Left renal pelvis (tissue), 4 donors: Measurements from ENCODE around the gene TBC1D1. TPM values are rescaled to one million over a fixed set of nuclear protein-coding genes. Genes with fewer than 3 reads are reported as not detected.

Source experiments
- DNase-seq, 4 donors: peaks; one replicate each; pipeline ENCODE4 v3.0.0-alpha.2; 2013; ENCODE audit warnings: low read depth in 4 of 4, low spot score in 3 of 4
- polyA plus RNA-seq, 4 donors: library from polyadenylated mRNA; unstranded; fragments of 120-200 nt; gene quantifications; one replicate each; pipeline ENCODE4 v1.2.1, GENCODE V29; 2013; ENCODE audit not compliant: insufficient read length in 4 of 4

The TBC1D1 gene
- polyA plus RNA-seq, 4 donors = 48.5 to 194 (median 183) TPM

DNA sequence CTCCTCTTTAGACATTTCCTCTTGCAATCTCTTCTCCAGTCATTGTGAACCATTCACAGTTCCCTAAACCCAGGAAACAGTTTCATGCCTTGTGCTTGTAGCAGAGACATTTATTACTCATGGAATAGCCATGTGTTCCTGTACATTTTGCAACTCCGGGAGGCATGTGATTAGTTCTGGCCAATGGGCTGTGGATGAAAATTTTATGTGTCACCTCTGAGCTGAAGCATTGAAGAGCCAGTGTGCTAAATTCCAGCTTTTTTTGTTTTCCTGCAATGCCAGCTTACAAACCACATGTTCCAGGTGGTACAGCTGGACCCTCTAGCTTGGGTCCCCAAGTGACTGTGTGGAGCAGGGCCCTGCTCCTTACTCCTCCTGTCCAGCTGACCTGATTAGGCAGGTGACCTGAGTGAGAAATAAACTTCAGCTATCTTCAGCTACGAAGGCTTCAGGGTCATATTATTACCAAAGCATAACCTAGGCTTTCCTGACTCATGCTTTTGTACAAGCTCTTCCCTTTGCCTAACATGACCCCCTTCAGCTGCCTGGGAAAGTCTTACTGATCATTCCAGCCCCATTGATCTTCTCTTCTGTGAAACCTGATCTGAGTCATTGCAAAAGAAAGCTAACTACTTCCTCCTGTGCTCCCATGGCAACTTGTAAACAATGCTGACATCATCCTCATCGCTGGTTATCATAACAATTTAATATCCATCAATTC is 269.8 kb downstream of the TBC1D1 start:
- no peak for DNase-seq

DNA sequence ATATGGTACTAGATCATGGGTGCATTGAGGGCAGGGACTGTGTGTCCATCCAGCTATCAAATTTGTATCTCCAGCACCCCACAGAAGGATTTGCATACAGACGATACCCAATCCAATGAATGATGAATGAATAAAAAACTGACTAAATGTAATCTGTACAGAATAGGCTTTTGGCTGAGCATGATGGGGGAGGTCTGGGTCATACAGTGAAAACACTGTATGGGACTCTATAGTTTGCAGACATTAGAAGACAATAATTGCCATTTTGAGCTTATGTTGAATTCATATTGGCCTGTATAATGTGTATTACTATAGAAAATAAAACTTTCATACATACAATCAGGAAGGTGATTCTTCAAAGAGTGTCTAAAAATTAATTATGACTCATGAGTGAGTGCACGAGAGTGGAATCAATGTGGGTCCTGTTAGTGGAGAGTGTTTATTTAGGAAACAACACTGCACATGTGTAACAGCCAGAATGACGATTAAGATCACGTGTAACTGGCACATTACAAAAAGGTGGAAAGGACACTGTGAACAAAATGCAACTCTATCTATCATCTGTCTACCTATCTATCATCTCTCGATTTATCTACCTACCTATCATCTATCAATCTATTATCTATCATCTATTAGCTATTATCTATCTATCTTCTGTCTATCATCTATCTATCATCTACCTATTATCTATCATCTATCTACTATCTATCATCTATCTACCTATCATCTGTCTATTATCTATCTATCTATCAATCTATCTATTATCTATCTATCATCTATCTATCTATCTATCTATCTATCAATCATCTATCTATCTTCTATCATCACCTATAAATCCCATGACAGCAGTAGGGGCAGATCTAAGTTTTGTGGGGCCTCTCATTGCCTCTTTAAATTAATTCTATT is 270.6 kb downstream of the TBC1D1 start:
- DNase-seq = no peak

- no peak for DNase-seq
Measured at GRCh38 chr4:38162240-38162784, 271.4 kb downstream of the TBC1D1 start.

GRCh38 chr4:38163216-38164006 is 272.5 kb downstream of the TBC1D1 start:
- DNase-seq = no peak

DNA sequence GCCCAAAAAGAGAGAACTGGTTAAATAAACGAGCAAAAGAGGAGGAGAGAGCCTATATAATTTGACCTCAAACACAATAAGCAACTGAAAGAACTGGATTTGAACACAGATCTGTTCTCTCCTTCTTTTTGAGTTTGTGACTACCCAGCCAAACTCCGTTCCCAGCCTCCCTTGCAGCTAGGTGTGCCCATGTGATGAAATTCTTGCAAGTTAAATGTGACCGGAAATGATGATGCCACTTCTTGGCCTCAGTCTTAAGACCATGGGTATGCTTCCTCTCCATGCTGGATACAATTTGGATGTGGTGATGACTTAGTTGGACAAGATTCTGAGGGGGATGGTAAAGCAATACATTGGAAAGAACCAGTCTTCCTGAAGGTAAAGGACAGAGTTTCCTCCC is 273.5 kb downstream of the TBC1D1 start:
- no peak for DNase-seq

DNA sequence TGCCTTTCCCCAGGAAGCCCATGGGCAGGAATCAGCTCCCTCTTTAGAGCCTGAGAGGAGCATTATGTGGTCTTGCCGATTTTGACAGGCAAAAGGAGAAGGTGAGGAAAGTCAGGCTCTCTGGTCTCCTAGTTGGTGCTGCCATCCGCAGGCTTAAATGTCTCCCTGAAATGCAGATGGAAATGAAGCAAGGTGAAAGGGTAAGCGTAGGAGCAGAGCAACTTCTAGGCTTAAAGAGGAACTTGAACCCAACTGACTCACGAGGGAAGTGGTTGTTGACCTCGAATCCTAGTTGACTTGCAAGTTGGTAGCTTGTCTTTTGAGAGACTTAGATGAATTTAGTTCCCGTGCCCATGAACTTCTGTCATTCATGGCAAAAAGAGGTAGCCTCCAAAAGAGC is 275.2 kb downstream of the TBC1D1 start:
- DNase-seq = no peak

- no peak for DNase-seq
Measured at GRCh38 chr4:38166768-38167167, 275.9 kb downstream of the TBC1D1 start.

DNA sequence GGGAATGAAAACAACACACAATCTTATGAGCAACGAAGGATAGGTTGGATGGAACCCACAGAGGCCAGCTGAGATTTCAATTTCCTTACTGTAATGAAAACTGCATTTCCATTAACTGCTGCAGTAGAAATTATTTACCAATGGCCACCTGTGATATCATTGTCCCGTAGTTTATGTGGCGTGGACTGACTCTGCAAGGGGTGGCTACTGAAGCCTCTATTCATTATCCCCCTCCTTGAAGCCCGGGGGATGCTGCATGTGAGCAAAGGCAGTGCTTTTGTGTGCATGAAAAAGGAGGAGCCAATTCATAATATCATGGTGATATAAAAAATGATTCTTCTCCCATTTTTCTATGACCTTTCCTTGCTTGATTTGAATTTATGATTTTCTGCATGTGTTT is 277.1 kb downstream of the TBC1D1 start:
- no peak for DNase-seq

DNA sequence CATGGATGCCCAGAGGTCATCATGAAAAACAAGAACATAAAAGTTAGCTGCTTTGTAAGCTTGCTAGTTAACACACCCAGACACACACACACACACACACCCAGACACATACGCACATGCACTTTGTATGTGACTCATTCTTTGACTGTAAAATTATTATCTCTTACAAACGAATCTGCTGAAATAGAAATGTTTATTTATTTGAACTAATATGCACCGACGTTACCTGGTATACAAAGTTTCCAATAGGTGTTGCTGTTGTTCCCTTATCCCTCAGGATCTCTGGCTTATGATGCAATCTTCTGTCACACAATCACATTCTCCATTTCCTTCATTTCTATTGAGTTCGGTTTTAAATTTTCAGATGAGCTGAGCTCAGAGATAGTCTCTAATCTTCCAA is 278.6 kb downstream of the TBC1D1 start:
- no peak for DNase-seq

GRCh38 chr4:38170338-38171169 is 279.7 kb downstream of the TBC1D1 start:
- DNase-seq = no peak

- no peak for DNase-seq
Measured at GRCh38 chr4:38172078-38172477, 281.2 kb downstream of the TBC1D1 start.

DNA sequence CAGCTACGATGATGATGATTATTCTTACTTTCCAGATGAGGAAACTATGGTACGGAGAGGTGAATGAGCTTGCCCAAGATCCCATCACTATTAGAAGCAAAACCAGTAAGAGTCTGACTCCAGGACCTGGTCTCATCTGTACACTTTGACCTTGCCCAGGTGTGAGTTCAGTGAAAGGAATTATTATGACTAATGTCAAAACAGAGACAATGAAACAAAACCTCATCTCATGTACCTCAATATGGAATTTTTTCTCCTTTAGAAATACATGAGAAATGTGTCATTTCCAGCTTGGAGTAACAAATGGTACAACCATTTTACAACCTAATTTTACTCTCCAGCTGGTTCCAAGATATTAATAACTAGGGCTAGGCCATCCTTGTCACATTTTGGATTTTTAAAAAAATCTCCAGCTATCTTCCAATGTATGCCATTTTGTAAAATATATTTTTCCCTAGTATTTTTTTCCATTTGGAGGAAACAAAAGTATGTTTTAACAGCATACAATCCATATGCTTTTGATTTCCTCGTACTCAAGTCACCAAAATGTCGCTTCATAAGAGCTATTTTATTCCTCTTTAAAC is 283.1 kb downstream of the TBC1D1 start:
- DNase-seq = no peak

GRCh38 chr4:38174801-38175200 is 283.9 kb downstream of the TBC1D1 start:
- peak in 1 of 4 donors; percentile 35 for DNase-seq

GRCh38 chr4:38176165-38176564 is 285.3 kb downstream of the TBC1D1 start:
- no peak for DNase-seq

GRCh38 chr4:38177035-38177546 is 286.2 kb downstream of the TBC1D1 start:
- DNase-seq = no peak

- no peak for DNase-seq
Measured at GRCh38 chr4:38177641-38178391, 286.9 kb downstream of the TBC1D1 start.

DNA sequence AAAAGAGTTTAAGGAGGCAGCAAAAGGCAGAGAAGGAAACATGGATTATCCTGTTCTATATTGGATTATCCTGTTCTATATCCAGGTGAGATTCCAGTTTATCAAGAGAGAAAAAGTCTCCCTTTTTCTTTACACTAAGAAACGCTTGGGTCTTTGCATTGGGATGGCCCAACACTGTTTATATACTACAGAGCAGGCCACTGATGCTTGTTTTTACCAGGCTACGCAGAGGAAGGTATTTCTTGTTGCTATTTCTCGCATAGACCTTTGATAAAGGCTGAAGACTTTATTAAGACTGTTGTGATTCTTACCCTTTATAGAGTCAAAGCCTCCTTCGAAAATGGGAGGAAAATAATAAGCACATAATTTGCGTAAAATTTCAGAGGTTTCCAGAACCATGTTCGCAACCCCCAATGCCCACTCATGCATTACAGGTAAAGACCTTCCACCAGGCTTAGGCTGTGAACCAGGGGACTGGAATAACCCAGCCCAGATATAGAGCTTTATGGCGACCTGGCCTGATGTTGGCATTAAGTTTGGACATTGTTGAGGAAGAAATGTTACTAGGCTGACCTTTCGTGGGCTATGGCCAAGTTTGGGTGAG is 287.6 kb downstream of the TBC1D1 start:
- DNase-seq = no peak

DNA sequence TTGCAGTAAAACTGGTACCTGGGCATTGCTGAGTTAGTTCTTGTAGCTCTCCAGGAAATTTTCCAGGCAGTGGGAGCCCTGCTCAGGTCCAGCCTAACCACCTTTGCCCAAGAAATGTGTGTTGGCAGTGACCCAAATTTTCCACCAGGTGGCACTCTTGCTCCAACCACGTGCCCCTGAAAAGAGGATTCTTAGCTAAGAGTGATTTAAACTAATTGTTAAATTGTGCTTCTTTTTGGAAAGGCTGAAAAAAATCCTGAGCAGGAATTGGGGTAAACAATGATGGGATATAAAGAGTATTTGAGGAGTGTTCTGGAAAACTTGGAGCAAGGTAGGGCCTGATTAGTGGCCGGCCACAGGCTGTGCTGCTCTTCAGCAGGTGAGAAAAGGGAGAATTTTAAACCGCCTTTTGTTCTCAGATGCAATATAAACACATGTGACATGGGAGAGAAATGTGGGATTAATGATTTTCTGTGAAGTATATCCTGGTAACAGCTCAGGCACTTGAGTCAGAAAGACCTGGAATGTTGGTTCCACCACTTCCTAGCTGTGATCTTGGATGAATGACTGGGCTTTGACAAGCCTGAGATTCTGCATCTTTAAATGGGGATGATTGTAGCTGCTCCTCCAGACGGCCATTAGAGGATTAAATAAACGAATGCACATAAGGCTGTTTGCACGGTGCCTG is 288.9 kb downstream of the TBC1D1 start:
- DNase-seq = peak; percentile 71 to 78 (median 72)
